ENCODE data around the gene KIF19.

KIF19 gene

DNA sequence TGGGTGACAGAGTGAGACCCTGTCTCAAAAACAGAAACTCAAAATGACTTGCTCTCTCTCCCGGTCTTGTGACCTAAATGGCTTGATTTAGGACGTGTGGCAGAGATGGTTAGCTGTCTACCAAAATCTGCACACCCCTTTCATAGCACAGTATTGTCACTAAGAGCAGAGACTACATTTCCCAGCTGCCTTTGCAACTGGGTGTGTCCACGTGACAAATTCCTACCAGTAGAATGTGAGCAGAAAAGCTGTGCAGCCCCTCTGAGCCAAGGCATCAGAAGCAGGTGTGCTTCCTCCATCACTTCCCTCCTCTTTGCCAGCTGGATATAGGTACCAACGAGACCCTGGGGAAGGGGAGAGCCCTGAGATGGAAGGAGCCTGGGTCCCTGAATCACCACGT lies 66.8 kb downstream of the KIF19 start:
- TF ChIP-seq, protein P1, sequence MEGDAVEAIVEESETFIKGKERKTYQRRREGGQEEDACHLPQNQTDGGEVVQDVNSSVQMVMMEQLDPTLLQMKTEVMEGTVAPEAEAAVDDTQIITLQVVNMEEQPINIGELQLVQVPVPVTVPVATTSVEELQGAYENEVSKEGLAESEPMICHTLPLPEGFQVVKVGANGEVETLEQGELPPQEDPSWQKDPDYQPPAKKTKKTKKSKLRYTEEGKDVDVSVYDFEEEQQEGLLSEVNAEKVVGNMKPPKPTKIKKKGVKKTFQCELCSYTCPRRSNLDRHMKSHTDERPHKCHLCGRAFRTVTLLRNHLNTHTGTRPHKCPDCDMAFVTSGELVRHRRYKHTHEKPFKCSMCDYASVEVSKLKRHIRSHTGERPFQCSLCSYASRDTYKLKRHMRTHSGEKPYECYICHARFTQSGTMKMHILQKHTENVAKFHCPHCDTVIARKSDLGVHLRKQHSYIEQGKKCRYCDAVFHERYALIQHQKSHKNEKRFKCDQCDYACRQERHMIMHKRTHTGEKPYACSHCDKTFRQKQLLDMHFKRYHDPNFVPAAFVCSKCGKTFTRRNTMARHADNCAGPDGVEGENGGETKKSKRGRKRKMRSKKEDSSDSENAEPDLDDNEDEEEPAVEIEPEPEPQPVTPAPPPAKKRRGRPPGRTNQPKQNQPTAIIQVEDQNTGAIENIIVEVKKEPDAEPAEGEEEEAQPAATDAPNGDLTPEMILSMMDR (IDR thresholded peaks at IDR 0.05; ENCODE audit: insufficient read depth, low read length, poor library complexity, severe bottlenecking): no peak
- DNase-seq (ENCODE audit: extremely low read depth, insufficient read length): no peak
- Histone ChIP-seq H3K36me3 (ENCODE audit: control insufficient read depth, insufficient read depth, low read length) (no peaks in the 10 kb centered on the region), H3K27me3 (replicated peaks; ENCODE audit: control insufficient read depth, insufficient read depth, low read length) (no peaks in the 10 kb centered on the region), H3K4me3 (replicated peaks; ENCODE audit: low read depth, low read length) (no peak overlapping the region)

DNA sequence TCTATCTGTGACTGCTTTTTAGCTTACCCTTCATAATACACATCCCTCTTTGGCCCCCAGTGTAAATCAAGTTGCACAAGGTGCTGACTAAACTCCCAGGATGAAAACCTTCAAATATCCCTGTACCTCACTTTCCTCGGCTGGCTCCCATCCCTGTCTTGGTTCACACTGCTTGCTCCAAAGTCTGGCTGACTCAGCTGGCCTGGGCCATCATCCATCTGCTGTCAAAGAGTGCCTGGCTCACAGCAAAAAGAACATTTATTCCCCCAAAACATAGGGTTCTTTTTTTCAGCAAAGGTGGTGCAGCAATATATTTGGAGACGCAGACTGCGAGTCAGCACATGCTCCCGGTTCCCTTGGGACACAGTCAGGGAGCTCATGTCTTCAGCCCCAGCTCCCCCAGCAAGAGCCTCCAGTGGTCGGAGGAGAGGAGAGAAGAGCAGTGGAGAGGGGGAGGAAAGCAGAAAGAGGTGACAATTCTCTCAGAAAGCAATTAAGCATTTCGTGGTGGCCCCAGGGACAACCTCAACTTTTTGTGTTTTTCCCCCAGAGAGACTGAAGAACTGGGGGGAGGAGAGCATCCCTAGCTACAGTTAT lies 67.4 kb downstream of the KIF19 start:
- DNase-seq (ENCODE audit: extremely low read depth, insufficient read length): no peak
- H3K27me3 ChIP-seq (replicated peaks; ENCODE audit: control insufficient read depth, insufficient read depth, low read length): no peaks in the 10 kb centered on the region
- TF ChIP-seq, protein P1 (IDR thresholded peaks at IDR 0.05; ENCODE audit: insufficient read depth, low read length, poor library complexity, severe bottlenecking): no peak
- no peaks in the 10 kb centered on the region for H3K36me3 ChIP-seq (ENCODE audit: control insufficient read depth, insufficient read depth, low read length)
- no peak overlapping the region for H3K4me3 ChIP-seq (replicated peaks; ENCODE audit: low read depth, low read length)

DNA sequence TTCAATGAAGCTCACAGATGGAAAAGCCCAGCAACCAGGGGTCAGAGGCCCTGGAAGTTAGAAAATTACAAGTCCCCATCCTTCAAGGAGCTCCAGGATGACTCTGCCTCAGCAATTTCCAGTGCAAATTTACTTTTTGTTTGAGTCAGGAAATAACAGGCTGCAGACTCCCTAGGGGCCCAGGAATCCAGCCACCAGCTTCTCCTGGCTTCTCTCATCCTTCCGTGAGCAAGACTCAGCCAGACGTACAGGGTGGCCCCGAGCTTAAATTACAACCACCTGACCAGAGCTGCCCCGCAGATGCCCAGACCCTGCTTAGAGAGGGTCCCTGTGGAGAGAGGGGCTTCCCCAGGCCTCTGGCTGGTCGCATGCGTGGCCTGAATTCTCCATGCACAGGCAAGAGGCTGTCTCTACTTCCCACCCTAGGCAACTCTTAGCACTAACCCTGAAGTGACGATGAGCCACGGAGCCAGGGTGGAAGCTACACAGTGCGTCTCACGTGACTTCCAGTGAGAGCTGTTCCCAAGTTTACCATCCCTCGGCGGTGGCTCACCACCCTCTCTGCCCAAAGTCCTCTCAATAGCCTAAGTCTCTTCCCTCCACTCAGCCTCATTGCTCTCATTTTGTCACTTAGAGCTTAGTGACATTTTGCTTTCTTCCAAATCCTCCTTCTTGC lies 68.4 kb downstream of the KIF19 start:
- H3K4me3 ChIP-seq (replicated peaks; ENCODE audit: low read depth, low read length): no peak overlapping the region
- TF ChIP-seq, protein P1 (IDR thresholded peaks at IDR 0.05; ENCODE audit: insufficient read depth, low read length, poor library complexity, severe bottlenecking): no peak
- no peaks in the 10 kb centered on the region for H3K27me3 ChIP-seq (replicated peaks; ENCODE audit: control insufficient read depth, insufficient read depth, low read length)
- no peak for DNase-seq (ENCODE audit: extremely low read depth, insufficient read length)
- no peaks in the 10 kb centered on the region for H3K36me3 ChIP-seq (ENCODE audit: control insufficient read depth, insufficient read depth, low read length)

DNA sequence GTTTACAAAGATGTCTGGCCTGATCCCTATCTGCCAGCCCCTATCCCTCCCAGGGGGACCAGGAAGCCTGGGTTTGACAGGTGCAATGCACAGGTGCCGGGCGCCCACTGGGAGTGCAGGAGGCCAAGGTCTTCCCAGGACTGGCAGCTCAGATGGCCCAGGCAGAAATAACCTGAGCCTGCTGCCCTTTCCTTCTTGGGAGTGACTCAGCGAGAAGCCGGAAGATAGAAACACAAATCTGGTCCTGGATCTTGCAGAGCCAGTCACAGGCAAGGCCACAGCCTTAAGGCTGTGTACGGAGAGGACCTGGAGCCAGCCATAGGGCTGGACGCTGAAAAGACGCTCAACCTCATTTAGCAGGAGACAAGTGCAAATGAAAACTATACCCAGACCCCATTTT lies 69.0 kb downstream of the KIF19 start:
- Histone ChIP-seq H3K27me3 (replicated peaks; ENCODE audit: control insufficient read depth, insufficient read depth, low read length) (no peaks in the 10 kb centered on the region), H3K36me3 (ENCODE audit: control insufficient read depth, insufficient read depth, low read length) (no peaks in the 10 kb centered on the region), H3K4me3 (replicated peaks; ENCODE audit: low read depth, low read length) (no peak overlapping the region)
- no peak for DNase-seq (ENCODE audit: extremely low read depth, insufficient read length)
- TF ChIP-seq, protein P1 (IDR thresholded peaks at IDR 0.05; ENCODE audit: insufficient read depth, low read length, poor library complexity, severe bottlenecking): no peak

DNA sequence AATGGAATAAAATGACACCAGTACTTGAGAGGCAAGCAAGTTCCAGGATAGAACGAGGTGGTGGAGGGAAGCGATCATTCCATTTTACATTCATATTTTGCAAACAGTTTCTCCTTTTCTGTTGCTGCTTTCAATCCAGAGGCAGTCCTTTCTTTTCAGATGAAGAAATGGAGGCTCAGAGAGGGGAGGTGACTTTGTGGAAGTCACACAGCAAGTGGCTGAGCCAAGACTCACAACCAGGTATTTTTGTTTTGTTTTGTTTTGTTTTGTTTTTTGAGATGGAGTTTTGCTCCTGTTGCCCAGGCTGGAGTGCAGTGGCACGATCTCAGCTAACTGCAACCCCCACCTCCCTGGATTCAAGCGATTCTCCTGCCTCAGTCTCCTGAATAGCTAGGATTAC lies 70.5 kb downstream of the KIF19 start:
- no peaks in the 10 kb centered on the region for H3K27me3 ChIP-seq (replicated peaks; ENCODE audit: control insufficient read depth, insufficient read depth, low read length)
- no peak overlapping the region for H3K4me3 ChIP-seq (replicated peaks; ENCODE audit: low read depth, low read length)
- no peak for DNase-seq (ENCODE audit: extremely low read depth, insufficient read length)

More for the DNA sequence above, 70.5 kb downstream of the KIF19 start:
- no peaks in the 10 kb centered on the region for H3K36me3 ChIP-seq (ENCODE audit: control insufficient read depth, insufficient read depth, low read length)
- TF ChIP-seq, protein P1 (IDR thresholded peaks at IDR 0.05; ENCODE audit: insufficient read depth, low read length, poor library complexity, severe bottlenecking): no peak
